PFSK-1 (cell line): ENCODE measurements around the gene HSPG2.

ENCODE experiments used
- POLR2AphosphoS5 ChIP-seq: IDR thresholded peaks from 2 replicates; pipeline ENCODE4 v1.6.1; 2012; ENCODE audit warnings: low read depth, mild to moderate bottlenecking, control low read depth, low read length, moderate library complexity
- SIN3A ChIP-seq: IDR thresholded peaks from 2 replicates; pipeline ENCODE4 v1.6.1; 2012; ENCODE audit warnings: mild to moderate bottlenecking, low read length, moderate library complexity, borderline replicate concordance; ENCODE audit not compliant: insufficient read depth
- TAF1 ChIP-seq: IDR thresholded peaks from 2 replicates; pipeline ENCODE4 v1.6.1; 2012; ENCODE audit warnings: low read length, control low read depth, borderline replicate concordance; ENCODE audit not compliant: insufficient read depth
- TF ChIP-seq, protein P1 (sequence below), 2 experiments: IDR thresholded peaks; 2 replicates each; pipeline versions ENCODE4 v1.6.1 to v1.8.0; 2011 to 2012; ENCODE audit warnings: low read depth in 2 of 2, low read length in 2 of 2, control low read depth in 1 of 2, inconsistent platforms in 1 of 2, mild to moderate bottlenecking in 1 of 2, moderate library complexity in 1 of 2; ENCODE audit not compliant: insufficient read depth in 1 of 2

DNA sequence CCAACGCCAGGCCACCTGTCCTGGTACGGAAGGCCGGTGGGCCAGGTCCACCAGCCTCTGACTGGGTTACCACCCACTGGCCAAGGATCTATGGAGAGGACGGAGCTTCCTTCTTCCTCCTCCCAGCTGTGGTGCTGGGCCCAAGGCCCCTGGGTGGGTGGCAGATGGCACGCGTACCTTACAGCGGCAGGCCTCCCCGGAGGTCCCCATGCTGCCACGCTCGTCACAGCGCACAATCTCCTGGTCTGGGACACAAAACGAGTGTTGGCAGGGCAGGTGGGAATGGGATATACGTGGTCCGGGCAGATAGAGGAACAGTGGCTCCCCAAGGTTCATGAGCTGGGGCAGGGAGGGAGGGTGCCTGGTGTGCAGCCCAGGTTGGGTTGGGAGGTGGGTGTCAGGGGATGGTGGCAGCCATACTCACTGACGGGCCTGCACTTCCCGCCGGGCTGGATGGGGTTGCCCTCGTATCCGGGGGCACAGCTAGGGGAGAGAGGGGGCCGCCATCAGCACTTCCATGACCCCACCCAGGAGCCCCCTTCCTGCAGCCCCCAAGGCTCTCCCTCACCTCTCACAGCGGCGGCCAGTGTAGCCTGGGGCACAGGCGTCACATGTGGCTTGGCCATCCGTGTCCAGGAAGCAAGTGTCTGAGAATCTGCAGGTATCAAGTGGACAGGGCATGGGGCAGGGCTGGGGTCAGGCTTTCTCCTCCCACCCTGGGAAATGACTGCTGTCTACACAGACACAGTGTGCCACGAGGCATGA lies 58.9 kb downstream of the HSPG2 start:
- TF ChIP-seq, protein P1, sequence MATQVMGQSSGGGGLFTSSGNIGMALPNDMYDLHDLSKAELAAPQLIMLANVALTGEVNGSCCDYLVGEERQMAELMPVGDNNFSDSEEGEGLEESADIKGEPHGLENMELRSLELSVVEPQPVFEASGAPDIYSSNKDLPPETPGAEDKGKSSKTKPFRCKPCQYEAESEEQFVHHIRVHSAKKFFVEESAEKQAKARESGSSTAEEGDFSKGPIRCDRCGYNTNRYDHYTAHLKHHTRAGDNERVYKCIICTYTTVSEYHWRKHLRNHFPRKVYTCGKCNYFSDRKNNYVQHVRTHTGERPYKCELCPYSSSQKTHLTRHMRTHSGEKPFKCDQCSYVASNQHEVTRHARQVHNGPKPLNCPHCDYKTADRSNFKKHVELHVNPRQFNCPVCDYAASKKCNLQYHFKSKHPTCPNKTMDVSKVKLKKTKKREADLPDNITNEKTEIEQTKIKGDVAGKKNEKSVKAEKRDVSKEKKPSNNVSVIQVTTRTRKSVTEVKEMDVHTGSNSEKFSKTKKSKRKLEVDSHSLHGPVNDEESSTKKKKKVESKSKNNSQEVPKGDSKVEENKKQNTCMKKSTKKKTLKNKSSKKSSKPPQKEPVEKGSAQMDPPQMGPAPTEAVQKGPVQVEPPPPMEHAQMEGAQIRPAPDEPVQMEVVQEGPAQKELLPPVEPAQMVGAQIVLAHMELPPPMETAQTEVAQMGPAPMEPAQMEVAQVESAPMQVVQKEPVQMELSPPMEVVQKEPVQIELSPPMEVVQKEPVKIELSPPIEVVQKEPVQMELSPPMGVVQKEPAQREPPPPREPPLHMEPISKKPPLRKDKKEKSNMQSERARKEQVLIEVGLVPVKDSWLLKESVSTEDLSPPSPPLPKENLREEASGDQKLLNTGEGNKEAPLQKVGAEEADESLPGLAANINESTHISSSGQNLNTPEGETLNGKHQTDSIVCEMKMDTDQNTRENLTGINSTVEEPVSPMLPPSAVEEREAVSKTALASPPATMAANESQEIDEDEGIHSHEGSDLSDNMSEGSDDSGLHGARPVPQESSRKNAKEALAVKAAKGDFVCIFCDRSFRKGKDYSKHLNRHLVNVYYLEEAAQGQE (IDR thresholded peaks at IDR 0.05; ENCODE audit: insufficient read depth in 1 of 2, low read depth in 2 of 2, low read length in 2 of 2) = no peak
- TF ChIP-seq POLR2AphosphoS5 (no peak), SIN3A (no peak), TAF1 (no peak)
